ENCODE measurements around the gene SUGCT. TPM values are rescaled to one million over a fixed set of nuclear protein-coding genes. Genes with fewer than 3 reads are reported as not detected.

The SUGCT gene
- total and polyA plus RNA-seq, 2 of the 8 experiments (the other 6 are each of a cell fraction or from before 2014, with no cell fraction given): 2.8 to 5.4 TPM

- no peaks in the 10 kb centered on the region for H3K4me1 ChIP-seq (replicated peaks in 1 of 4; ENCODE audit: control insufficient read depth in 3 of 4, insufficient read depth in 4 of 4, low read length in 3 of 4)
- H4K8ac ChIP-seq (ENCODE audit: extremely low read depth, insufficient read depth, low read length): no peak overlapping the region
- no peak overlapping the region for H3K27ac ChIP-seq (ENCODE audit: low read depth, low read length)
- no peak overlapping the region for H3K4me3 ChIP-seq (ENCODE audit: extremely low read depth in 1 of 4, insufficient read depth in 2 of 4, low read depth in 3 of 4, low read length in 4 of 4)
- H3K79me1 ChIP-seq (ENCODE audit: low read depth, low read length): no peaks in the 10 kb centered on the region
- FAIRE-seq (no peak), DNase-seq (ENCODE audit: low read depth in 1 of 2, low spot score in 2 of 2) (no peak)
- H3K23me2 ChIP-seq (ENCODE audit: low read depth, low read length): no peaks in the 10 kb centered on the region
- no peaks in the 10 kb centered on the region for H3K36me3 ChIP-seq (ENCODE audit: control insufficient read depth in 2 of 4, insufficient read depth in 4 of 4, low read length in 3 of 4)
- no peak overlapping the region for H2BK15ac ChIP-seq (ENCODE audit: low read length)
- H3K23ac ChIP-seq (ENCODE audit: insufficient read length): no peak overlapping the region
- 83% methylated on average over 2 of the region's 2 CpGs; no CpG with 5 or more reads in 1 of the 2 experiments for WGBS, 2 experiments (ENCODE audit: extremely low coverage in 1 of 2, insufficient coverage in 1 of 2, insufficient read length in 1 of 2, insufficient replicate concordance in 2 of 2, low coverage in 1 of 2, low lambda C conversion rate in 2 of 2, missing lambda C conversion rate in 1 of 2)
- no peak overlapping the region for H3K4me2 ChIP-seq (ENCODE audit: insufficient read depth in 1 of 2, low read depth in 2 of 2, low read length in 2 of 2)
- no peaks in the 10 kb centered on the region for H3K9me3 ChIP-seq (ENCODE audit: insufficient read depth in 2 of 2, low read depth in 1 of 2, low read length in 1 of 2)
- no peaks in the 10 kb centered on the region for H4K20me1 ChIP-seq (replicated peaks in 1 of 2; ENCODE audit: control insufficient read depth in 1 of 2, insufficient read depth in 2 of 2, low read length in 2 of 2)
- no peaks in the 10 kb centered on the region for H3K27me3 ChIP-seq (replicated peaks in 1 of 4; ENCODE audit: control insufficient read depth in 3 of 4, extremely low read depth in 1 of 4, insufficient read depth in 3 of 4, low read length in 3 of 4)
- no peak overlapping the region for H3K9ac ChIP-seq (replicated peaks in 1 of 4; ENCODE audit: extremely low read depth in 1 of 4, low read depth in 3 of 4, low read length in 3 of 4)
- no peak overlapping the region for H2AFZ ChIP-seq (ENCODE audit: low read length)
- no peak overlapping the region for H2AK5ac ChIP-seq (ENCODE audit: low read depth, low read length)
- H3K4ac ChIP-seq (replicated peaks; ENCODE audit: insufficient read length, low read depth, low read length): no peak overlapping the region
- no peak overlapping the region for H3K14ac ChIP-seq (ENCODE audit: insufficient read length)
- no peak overlapping the region for H4K91ac ChIP-seq (replicated peaks; ENCODE audit: insufficient read length, low read length)
- H4K5ac ChIP-seq (ENCODE audit: insufficient read length, low read depth, low read length): no peak overlapping the region
- H2BK120ac ChIP-seq (replicated peaks; ENCODE audit: low read depth, low read length): no peak overlapping the region
- H3K18ac ChIP-seq (ENCODE audit: extremely low read depth, low read length): no peak overlapping the region
- H2BK12ac ChIP-seq (ENCODE audit: low read depth, low read length): no peak overlapping the region
- ChIA-PET CTCF (ENCODE audit: partially characterized antibody) (interaction anchor here (1.3 kb wide), 1 partner anchor 15 kb away, joined by 5 read pairs; no protein-coding TSS in a partner anchor), POLR2A (ENCODE audit: partially characterized antibody) (no interaction called here)
- no peak overlapping the region for H3K56ac ChIP-seq (replicated peaks; ENCODE audit: insufficient read length, low read depth, low read length)
- no peak overlapping the region for H2BK5ac ChIP-seq (ENCODE audit: low read depth, low read length)
- no peak for TF ChIP-seq EP300 (IDR thresholded peaks at IDR 0.05; ENCODE audit: borderline replicate concordance in 1 of 2, low read depth in 2 of 2, low read length in 2 of 2)
- no peak for TF ChIP-seq CHD1 (IDR thresholded peaks at IDR 0.05; ENCODE audit: low read depth, low read length)
- TF ChIP-seq SUZ12 (IDR thresholded peaks at IDR 0.05; ENCODE audit: low read length): no peak
- TF ChIP-seq USF2 (IDR thresholded peaks at IDR 0.05; ENCODE audit: low read length): no peak
- TF ChIP-seq NANOG (IDR thresholded peaks at IDR 0.05; ENCODE audit: insufficient read depth, low read depth, low read length, poor library complexity, severe bottlenecking): no peak
- no peak for TF ChIP-seq HDAC6 (IDR thresholded peaks at IDR 0.05; ENCODE audit: low read depth, low read length)
- no peak for TF ChIP-seq ATF3 (IDR thresholded peaks at IDR 0.05; ENCODE audit: insufficient read depth, low read depth, low read length)
- TF ChIP-seq ASH2L (IDR thresholded peaks at IDR 0.05; ENCODE audit: low read length): no peak
- no peak for TF ChIP-seq JUND (IDR thresholded peaks at IDR 0.05; ENCODE audit: low read length)
- TF ChIP-seq RAD21 (IDR thresholded peaks at IDR 0.05 in 1 of 2, conservative IDR thresholded peaks at IDR 0.05 in 1 of 2; ENCODE audit: low read depth in 2 of 2, low read length in 2 of 2): no peak
- H3K79me2 ChIP-seq (ENCODE audit: control insufficient read depth in 1 of 2, insufficient read depth in 2 of 2, low read length in 2 of 2): no peaks in the 10 kb centered on the region
- H2BK20ac ChIP-seq (ENCODE audit: low read length): no peak overlapping the region
Observed at GRCh38 chr7:40881405-40881926, 746.7 kb downstream of the SUGCT start.
